AG04449 (cell line): ENCODE data around the gene C10orf143.

Experiments used
- CTCF ChIA-PET: fragments of 350-600 bp; formaldehyde crosslinking; extraction: SDS; loops from one replicate; lab custom pipeline; 2021; ENCODE audit warnings: antibody characterized with exemption; lab: Yijun Ruan, JAX
- POLR2A ChIA-PET: fragments of 400-600, 350-600 bp; formaldehyde crosslinking; extraction: SDS; loops from one replicate; lab custom pipeline; 2020; ENCODE audit warnings: antibody characterized with exemption, inconsistent platforms; lab: Yijun Ruan, JAX
- DNase-seq: peaks from one replicate; pipeline ENCODE4 v3.0.0-alpha.2; 2010; ENCODE audit warnings: low read depth, low spot score
- H3K4me3 ChIP-seq: 2 replicates; pipeline ENCODE4 v1.5.1; 2011; ENCODE audit warnings: low read depth, mild to moderate bottlenecking, control low read depth, low read length
- TF ChIP-seq, protein P1 (sequence below): IDR thresholded peaks from one replicate; pipeline ENCODE4 v1.5.1; 2011; ENCODE audit warnings: mild to moderate bottlenecking, moderate library complexity, low read length, control low read depth, inconsistent platforms; ENCODE audit not compliant: insufficient read depth; ENCODE audit errors: missing control alignments

Gene C10orf143

GRCh38 chr10:130078120-130078519 lies 32.5 kb downstream of the C10orf143 start:
- no peak for DNase-seq
- H3K4me3 ChIP-seq, result no peak overlapping the region
- TF ChIP-seq, protein P1, sequence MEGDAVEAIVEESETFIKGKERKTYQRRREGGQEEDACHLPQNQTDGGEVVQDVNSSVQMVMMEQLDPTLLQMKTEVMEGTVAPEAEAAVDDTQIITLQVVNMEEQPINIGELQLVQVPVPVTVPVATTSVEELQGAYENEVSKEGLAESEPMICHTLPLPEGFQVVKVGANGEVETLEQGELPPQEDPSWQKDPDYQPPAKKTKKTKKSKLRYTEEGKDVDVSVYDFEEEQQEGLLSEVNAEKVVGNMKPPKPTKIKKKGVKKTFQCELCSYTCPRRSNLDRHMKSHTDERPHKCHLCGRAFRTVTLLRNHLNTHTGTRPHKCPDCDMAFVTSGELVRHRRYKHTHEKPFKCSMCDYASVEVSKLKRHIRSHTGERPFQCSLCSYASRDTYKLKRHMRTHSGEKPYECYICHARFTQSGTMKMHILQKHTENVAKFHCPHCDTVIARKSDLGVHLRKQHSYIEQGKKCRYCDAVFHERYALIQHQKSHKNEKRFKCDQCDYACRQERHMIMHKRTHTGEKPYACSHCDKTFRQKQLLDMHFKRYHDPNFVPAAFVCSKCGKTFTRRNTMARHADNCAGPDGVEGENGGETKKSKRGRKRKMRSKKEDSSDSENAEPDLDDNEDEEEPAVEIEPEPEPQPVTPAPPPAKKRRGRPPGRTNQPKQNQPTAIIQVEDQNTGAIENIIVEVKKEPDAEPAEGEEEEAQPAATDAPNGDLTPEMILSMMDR, result no peak
- POLR2A ChIA-PET, result no interaction called here
- CTCF ChIA-PET, result no interaction called here

- ChIA-PET CTCF (interaction anchor here (0.5 to 1.0 kb wide), 2 partner anchors 11 to 51 kb away, joined by 3 to 4 read pairs; no protein-coding TSS in a partner anchor), POLR2A (no interaction called here)
- DNase-seq, result no peak
- no peak overlapping the region for H3K4me3 ChIP-seq
- TF ChIP-seq, protein P1, result no peak
These were observed 33.9 kb downstream of the C10orf143 start for GRCh38 chr10:130076681-130077080.

DNA sequence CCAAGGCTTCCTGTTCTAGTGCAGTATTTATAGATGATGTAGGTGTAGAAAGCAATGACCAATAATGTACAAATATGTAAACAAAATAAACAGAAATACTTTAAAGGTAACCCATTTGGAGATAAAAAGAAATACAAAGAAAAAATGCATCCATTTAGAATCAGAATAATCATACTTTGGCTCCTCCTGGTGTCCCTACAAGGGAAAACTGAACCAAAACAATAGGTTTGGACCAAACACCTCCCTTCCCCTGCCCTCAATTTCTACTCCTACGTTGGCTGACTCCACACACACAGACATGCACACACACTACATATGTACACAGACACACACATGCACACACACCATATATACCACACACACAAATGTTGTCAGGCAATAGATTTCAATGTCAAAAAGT lies 36.0 kb downstream of the C10orf143 start:
- CTCF ChIA-PET, result interaction anchor here (1.0 kb wide), 1 partner anchor 186 kb away, joined by 5 read pairs; no protein-coding TSS in a partner anchor
- POLR2A ChIA-PET, result no interaction called here
- no peak for DNase-seq
- TF ChIP-seq, protein P1, result no peak
- H3K4me3 ChIP-seq, result no peak overlapping the region

- POLR2A ChIA-PET, result no interaction called here
- no peak overlapping the region for H3K4me3 ChIP-seq
- CTCF ChIA-PET, result interaction anchor here (1.0 kb wide), 1 partner anchor 185 kb away, joined by 5 read pairs; no protein-coding TSS in a partner anchor
- TF ChIP-seq, protein P1, result no peak
- DNase-seq, result no peak
These were observed 36.7 kb downstream of the C10orf143 start for GRCh38 chr10:130073912-130074311.

DNA sequence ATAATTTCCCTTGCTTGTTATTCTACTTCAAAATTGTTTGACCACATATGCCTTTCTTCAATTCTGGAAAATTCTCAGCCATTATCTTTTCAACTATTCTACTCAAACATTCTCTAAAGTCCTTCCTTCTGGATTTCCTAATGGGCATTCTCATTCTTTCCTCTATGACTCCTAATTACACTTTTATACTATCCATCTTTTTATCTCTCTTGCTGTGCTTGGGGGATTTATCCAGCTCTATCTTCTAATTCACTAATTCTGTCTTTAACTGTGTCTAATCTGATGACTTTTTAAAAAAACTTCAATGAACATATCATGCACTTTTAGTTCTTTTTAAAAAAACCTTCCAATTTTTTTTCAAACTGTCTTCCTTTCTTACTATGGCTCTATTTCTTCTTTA lies 38.4 kb downstream of the C10orf143 start:
- no peak for DNase-seq
- TF ChIP-seq, protein P1, result no peak
- POLR2A ChIA-PET, result no interaction called here
- CTCF ChIA-PET, result no interaction called here
- no peak overlapping the region for H3K4me3 ChIP-seq

DNA sequence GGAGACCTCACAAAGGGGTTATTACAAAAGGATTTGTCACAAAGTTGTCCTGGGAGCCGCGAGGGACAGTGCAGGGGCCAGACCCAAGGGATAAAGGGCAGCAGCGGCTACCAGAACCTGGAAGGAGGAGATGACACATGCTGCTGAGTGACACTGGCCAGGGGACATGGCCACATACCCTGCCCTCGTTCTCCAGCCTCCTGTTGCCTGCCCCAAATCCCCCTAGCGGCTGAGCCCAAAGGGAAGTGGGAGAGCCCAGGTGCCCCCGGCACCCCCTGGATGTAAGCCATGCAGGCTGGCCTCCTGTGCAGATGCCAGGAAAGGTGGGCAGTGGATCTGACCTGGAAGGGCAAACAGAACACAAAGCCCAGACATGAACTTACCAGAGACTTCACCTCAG lies 42.7 kb downstream of the C10orf143 start:
- ChIA-PET CTCF (no interaction called here), POLR2A (no interaction called here)
- TF ChIP-seq, protein P1, result no peak
- no peak overlapping the region for H3K4me3 ChIP-seq
- DNase-seq, result no peak
